ENCODE measurements around the gene LHPP.

DNA sequence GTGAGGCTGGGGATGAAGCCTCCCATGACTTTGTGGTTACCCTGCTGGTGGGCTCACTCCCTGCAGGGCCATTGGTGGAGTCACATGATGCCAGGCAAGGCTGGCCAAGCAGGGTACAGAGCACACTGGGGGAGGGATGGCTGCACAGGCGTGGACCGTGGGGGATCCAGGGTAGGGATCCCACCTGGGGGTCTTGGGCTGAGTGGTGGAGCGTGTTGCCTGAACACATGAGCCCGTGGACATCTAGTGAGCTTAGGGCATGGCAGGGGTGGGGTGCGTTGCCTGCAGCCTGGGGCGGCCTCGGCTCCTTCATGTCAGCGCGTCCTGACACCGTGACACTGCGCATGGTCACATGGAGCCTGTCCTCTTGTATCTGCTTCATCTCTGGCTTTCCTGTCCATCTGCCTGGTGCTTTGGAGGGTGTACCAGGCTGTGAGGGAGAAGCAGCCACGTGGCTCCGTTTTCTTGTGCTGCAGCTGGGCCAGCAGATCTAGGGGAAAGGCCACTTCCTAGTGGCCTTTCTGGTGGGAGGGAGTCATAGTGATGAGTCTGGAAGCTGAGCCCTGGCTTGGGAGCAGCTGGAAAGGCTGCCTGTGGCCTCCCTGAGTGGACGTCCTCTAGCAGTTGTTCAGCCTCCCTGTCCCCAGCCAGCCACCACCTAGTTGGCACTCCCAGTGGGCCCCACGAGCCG is 96.2 kb downstream of the LHPP start:
- TF ChIP-seq, protein P1, sequence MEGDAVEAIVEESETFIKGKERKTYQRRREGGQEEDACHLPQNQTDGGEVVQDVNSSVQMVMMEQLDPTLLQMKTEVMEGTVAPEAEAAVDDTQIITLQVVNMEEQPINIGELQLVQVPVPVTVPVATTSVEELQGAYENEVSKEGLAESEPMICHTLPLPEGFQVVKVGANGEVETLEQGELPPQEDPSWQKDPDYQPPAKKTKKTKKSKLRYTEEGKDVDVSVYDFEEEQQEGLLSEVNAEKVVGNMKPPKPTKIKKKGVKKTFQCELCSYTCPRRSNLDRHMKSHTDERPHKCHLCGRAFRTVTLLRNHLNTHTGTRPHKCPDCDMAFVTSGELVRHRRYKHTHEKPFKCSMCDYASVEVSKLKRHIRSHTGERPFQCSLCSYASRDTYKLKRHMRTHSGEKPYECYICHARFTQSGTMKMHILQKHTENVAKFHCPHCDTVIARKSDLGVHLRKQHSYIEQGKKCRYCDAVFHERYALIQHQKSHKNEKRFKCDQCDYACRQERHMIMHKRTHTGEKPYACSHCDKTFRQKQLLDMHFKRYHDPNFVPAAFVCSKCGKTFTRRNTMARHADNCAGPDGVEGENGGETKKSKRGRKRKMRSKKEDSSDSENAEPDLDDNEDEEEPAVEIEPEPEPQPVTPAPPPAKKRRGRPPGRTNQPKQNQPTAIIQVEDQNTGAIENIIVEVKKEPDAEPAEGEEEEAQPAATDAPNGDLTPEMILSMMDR (IDR thresholded peaks at IDR 0.05; ENCODE audit: low read length) = no peak
- no peak for TF ChIP-seq EZH2 (IDR thresholded peaks at IDR 0.05; ENCODE audit: borderline replicate concordance, low read length)
